ENCODE data around the gene EDNRB. TPM values are rescaled to one million over a fixed set of nuclear protein-coding genes. Genes with fewer than 3 reads are reported as not detected.
"Not testable (repeated sequence)": the region's sequence is repeated elsewhere in the genome, so short reads cannot be mapped to it uniquely, and the experiment has no call there.

The EDNRB gene
- 0.12 and 0.15 TPM in 2 replicates for total RNA-seq (2014; rRNA removed; shearing (Covaris generic))

DNA sequence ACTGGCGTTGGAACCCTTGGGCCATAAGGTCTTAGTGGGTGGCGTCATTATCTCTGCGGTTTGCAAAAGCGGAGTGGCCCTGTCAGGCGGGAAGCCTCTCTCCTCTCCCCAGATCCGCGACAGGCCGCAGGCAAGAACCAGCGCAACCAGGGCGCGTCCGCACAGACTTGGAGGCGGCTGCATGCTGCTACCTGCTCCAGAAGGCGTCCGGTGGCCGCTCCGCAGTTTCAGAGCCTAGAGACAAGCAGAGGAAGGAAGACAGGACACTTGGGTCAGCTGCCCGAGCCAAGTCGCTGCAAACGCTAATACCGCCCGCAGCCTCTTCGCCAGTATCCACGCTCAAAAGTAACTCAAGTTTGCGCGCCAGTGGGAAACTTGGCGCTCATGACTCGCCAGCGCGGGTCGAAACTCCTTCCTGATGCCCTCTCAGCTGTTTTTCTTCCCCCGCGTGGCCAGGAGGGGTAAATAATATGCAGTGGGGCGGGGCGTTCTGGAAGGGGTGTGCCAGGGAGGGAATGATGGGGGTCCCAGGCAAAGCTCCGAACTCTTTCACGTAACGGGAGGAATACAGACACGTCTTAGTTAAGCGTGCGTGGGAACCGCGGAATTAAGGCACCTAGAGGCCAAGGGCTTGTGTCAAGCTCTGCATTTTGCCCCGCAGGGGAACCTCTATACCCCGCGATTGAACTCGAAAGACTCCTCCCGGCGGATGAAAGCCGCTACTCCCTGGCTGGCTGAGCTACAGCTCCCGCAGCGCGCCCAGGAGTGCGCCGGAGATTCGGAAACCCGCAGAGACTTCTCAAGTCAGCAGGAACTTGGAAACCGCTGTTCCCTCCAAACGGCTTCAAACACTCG lies at the start of gene EDNRB:
Gene EDNRB, minus strand, starts transcription at position 441 of the 855 bp plus-strand sequence. Its CDS starts 258 bp downstream, at position 183.
- H3K27me3 ChIP-seq, result no peaks in the 10 kb centered on the region
- no peak within 1 kb of the TSS for H3K27ac ChIP-seq
- DNase-seq, result peak; percentile 17 to 40

DNA sequence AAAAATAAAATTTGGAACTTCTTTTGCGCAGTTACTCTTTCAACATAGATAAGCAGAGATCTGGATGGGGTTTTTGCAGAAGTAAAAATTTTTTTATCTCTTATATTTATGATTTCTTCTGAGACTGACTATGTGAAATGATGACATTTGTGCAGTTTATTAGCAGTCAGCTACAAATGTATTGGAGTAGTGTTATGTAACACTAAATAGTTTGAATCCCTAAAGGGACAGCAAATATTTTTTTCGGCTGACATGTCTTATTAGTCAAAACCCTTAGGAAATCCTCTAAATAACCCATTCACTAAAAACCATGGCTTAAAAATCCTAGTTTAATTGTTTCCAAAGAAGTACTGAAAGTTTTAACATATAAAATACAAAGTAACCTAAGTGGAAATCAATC lies 48.0 kb upstream of the EDNRB start:
- no peak for DNase-seq
- H3K4me3 ChIP-seq, result no peak overlapping the region
- no peaks in the 10 kb centered on the region for H3K4me1 ChIP-seq
- H3K9me3 ChIP-seq (replicated peaks), result no peaks in the 10 kb centered on the region
- H3K27me3 ChIP-seq, result no peaks in the 10 kb centered on the region
- no peaks in the 10 kb centered on the region for H3K36me3 ChIP-seq
- no peak overlapping the region for H3K27ac ChIP-seq

More for the DNA sequence above, at the start of gene EDNRB:
- Histone ChIP-seq H3K9me3 (replicated peaks) (no peaks in the 10 kb centered on the region), H3K36me3 (no peaks in the 10 kb centered on the region), H3K4me3 (peak within 1 kb of the TSS; percentile 50), H3K4me1 (no peaks in the 10 kb centered on the region)

DNA sequence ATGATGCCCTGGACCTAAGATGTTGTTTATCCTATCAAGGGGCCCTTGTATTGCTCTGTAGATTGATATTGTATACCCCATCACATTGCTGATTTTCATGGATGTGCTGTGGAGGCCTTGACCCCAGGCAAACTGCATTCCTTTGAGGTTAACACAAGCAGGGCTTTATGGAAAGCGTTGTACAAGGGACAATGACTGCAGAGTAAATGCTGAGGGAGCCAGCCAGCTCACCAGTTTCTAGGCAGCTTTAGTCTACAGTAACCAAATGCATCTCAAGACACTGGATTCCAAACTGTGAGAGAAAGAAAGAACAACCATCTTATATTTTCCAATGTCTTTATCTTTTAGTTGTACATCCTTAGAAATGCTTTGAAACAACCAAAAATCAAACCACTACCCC lies 34.1 kb upstream of the EDNRB start:
- Histone ChIP-seq H3K27me3 (no peaks in the 10 kb centered on the region), H3K27ac (no peak overlapping the region), H3K36me3 (no peaks in the 10 kb centered on the region), H3K4me1 (no peaks in the 10 kb centered on the region), H3K9me3 (replicated peaks) (no peaks in the 10 kb centered on the region), H3K4me3 (no peak overlapping the region)
- DNase-seq, result peak in 1 of 2 experiments; percentile 12

DNA sequence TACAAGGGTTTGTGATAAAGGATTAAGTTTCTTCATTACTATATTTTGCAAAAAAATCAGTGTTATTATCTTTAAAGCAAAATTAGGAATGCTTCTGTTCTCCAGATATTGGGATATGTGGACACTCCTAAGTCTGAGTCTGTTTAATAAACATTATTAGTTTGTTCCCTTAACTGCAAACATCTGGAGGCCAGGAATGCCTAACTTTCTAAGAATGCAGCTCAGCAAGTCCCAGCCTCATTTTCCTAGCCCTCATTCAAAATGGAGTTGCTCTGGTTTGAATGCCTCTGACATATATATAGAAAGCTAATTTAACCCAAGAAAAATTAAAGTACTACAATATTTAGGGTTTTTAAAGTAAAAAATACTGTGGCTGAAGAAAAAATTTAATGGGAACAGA lies 33.6 kb upstream of the EDNRB start:
- Histone ChIP-seq H3K27me3 (no peaks in the 10 kb centered on the region), H3K36me3 (no peaks in the 10 kb centered on the region), H3K4me1 (no peaks in the 10 kb centered on the region), H3K27ac (no peak overlapping the region), H3K9me3 (replicated peaks) (no peaks in the 10 kb centered on the region), H3K4me3 (no peak overlapping the region)
- no peak for DNase-seq

DNA sequence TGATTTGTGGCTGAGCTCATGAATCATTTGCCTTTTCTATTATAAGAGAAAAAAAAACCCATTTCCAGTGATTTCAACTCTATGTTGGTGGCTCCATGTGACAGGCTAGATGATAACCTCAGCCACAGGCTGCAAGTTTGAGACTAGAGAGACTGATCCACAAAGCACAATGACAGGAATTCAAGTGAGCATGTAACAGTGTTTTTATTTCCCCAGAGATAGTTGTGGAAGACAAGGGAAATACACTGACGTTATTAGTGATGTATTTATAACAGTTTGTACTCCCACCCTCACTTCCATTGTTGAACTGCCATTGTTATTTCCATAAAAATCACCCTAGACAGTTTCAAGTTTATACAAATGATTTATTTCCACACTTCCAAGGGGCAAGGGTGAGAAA lies 27.9 kb upstream of the EDNRB start:
- Histone ChIP-seq H3K27ac (no peak overlapping the region), H3K27me3 (no peaks in the 10 kb centered on the region), H3K4me3 (no peak overlapping the region), H3K36me3 (no peaks in the 10 kb centered on the region), H3K9me3 (replicated peaks) (no peaks in the 10 kb centered on the region), H3K4me1 (no peaks in the 10 kb centered on the region)
- DNase-seq, result no peak

DNA sequence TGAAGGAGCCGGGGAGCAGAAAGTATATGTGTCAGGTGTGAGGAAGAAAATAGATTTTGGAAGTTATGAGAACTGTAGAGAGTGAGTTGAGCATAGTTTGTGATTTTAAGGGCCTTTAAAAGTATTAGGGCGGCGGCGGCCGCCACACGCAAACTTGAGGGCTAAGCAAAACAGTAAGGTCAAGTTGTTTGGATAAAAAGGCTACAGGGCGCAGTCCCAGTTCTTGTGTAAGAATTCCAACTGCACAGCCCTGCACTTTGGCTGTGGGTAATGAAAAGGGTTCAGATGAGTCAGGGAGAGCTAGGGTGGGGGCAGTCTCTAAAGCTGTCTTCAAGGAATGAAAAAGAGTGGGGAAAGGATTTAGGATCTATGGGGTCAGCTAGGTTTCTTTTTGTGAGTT lies 16.4 kb upstream of the EDNRB start:
- not testable (repeated sequence) for H3K27ac ChIP-seq; H3K36me3 ChIP-seq; H3K4me1 ChIP-seq; DNase-seq; H3K9me3 ChIP-seq (replicated peaks); H3K27me3 ChIP-seq; H3K4me3 ChIP-seq

DNA sequence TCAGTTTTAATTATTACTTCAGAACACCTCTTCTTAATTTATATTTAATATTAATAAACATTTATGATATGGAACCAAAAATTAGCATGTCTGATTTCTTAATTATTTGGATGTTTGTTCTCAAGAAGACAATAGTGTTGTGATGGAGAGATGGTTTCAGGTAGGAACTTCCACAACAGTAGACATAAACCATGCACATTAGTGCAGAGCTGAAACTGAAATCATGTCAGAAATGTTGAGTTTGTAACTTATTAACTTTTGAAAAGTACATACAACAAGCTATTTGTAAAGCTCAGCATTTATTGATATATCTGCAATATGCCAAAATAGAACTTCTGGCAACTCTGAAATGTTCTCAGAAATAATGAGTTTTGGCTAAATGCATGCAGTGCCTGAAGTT lies 11.8 kb upstream of the EDNRB start:
- Histone ChIP-seq H3K36me3 (no peaks in the 10 kb centered on the region), H3K4me3 (no peak overlapping the region), H3K9me3 (replicated peaks) (no peaks in the 10 kb centered on the region), H3K4me1 (no peaks in the 10 kb centered on the region), H3K27me3 (0 out of 2 replicates have a peak, but pooled peaks cover 3% of the 10 kb centered on the region), H3K27ac (no peak overlapping the region)
- no peak for DNase-seq

DNA sequence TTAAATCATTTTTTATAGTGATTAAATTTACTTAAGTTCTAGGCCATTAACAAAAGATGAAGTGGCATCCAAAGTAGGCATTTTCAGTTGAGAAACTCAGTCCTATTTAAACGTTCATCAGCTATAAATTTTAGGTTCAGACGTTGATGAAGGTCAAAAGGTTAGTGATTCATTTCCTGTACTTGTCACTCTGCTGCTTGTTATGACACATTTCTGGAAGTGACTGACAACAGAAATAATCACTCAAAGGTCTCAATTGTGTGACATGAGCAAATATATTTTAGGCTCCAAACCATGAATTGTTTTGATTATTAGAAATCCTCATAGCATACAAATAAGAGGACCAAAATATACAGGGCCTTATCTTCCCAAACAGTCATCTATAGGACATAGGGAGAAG lies 10.3 kb upstream of the EDNRB start:
- no peaks in the 10 kb centered on the region for H3K9me3 ChIP-seq (replicated peaks)
- H3K27me3 ChIP-seq, result 0 out of 2 replicates have a peak, but pooled peaks cover 3% of the 10 kb centered on the region
- H3K4me1 ChIP-seq, result no peaks in the 10 kb centered on the region
- H3K4me3 ChIP-seq, result no peak overlapping the region
- DNase-seq, result no peak
- H3K27ac ChIP-seq, result no peak overlapping the region
- H3K36me3 ChIP-seq, result no peaks in the 10 kb centered on the region

DNA sequence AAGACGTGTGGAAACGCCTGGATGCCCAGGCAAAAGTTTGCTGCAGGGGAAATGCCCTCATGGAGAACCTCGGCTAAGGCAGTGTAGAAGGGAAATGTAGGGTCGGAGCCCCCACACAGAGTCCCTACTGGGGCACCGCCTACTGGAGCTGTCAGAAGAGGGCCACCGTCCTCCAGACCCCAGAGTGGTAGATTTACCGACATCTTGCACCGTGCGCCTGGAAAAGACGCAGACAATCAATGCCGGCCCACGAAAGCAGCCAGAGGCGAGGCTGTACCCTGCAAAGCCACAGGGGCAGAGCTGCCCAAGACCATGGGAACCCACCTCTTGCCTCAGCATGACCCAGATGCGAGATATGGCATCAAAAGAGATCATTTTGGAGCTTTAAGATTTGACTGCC lies 7.0 kb upstream of the EDNRB start:
- Histone ChIP-seq H3K9me3 (replicated peaks) (no peaks in the 10 kb centered on the region), H3K36me3 (no peaks in the 10 kb centered on the region), H3K27me3 (0 out of 2 replicates have a peak, but pooled peaks cover 3% of the 10 kb centered on the region), H3K4me3 (no peak overlapping the region), H3K4me1 (no peaks in the 10 kb centered on the region), H3K27ac (no peak overlapping the region)
- DNase-seq, result no peak

DNA sequence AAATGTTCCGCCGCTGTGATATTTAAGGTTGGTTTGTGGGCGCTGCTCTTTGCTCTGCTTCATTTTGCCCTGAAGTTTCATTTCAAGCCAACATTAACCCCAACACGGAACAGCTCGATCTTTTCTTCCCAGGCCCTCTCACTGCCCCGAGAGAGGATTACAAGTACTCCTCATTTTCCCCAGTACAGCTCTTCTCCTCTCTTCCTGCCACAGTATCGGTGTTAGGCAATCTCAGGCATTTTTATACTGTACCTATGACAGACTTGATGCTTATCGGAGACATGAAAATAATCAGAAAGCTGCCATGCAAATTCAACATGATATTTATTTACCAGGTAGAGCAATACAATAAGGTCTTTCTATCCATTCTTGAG lies 1.3 kb upstream of the EDNRB start:
- no peak for DNase-seq
- Histone ChIP-seq H3K4me1 (no peaks in the 10 kb centered on the region), H3K27ac (no peak overlapping the region), H3K36me3 (no peaks in the 10 kb centered on the region), H3K4me3 (no peak overlapping the region), H3K9me3 (replicated peaks) (no peaks in the 10 kb centered on the region), H3K27me3 (no peaks in the 10 kb centered on the region)

DNA sequence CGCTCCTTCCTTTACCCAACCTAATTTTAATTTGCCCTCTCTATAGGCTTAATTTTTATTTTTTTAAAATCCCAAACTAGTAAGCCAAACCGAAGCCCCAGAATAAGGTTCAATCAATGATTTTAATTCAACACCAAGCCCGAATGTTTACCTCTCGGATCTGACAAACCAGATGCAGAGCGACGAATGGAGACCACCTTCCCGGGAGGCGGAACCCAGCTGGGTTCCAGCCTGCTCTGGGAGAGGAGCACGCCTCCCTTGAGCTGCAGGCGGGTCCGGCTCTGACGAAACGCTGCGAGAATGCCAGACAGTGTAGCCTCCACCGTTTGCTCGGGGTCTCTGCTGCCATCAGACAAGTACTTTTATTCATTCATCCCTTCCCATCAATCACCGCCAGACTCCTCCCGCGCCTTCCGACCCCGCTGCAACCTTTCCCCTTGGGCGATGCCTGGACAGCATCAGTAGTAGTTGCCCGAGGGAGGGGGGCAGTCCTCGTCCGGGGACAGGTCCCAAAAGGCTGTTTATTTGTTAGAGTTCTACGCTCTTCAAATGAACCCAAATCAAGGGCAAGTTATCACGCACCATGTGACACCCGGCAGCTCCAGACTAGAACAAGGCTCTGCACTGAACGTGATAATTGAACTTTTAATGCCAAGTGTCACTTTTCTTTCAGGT lies 752 bp upstream of the EDNRB start:
- H3K4me1 ChIP-seq, result no peaks in the 10 kb centered on the region
- DNase-seq, result peak; percentile 33 to 38
- peak overlapping the region; percentile 50 for H3K4me3 ChIP-seq
- no peaks in the 10 kb centered on the region for H3K9me3 ChIP-seq (replicated peaks)
- no peak overlapping the region for H3K27ac ChIP-seq
- no peaks in the 10 kb centered on the region for H3K36me3 ChIP-seq
- H3K27me3 ChIP-seq, result no peaks in the 10 kb centered on the region

DNA sequence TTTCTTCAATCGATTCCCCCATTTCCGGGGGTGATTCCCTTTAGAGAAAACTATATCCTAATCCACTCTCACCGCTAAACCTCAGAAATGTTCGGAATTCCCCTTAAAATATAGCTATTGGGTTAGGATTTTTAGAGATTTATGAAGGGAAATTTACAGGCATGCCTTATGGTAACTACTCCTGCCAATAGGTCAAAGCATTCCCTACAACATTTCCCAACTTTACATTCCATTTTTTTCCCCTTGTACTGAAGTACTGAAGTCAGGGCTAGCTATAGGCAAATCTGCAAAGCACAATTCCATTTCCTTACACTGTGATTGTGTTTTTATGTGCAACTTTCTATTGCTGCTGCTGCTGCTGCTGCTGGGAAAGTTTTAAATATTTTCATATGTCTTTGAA lies 2.1 kb downstream of the EDNRB start:
- H3K4me3 ChIP-seq, result no peak overlapping the region
- DNase-seq, result no peak
- H3K9me3 ChIP-seq (replicated peaks), result no peaks in the 10 kb centered on the region
- H3K4me1 ChIP-seq, result no peaks in the 10 kb centered on the region
- no peak overlapping the region for H3K27ac ChIP-seq
- no peaks in the 10 kb centered on the region for H3K36me3 ChIP-seq
- no peaks in the 10 kb centered on the region for H3K27me3 ChIP-seq

DNA sequence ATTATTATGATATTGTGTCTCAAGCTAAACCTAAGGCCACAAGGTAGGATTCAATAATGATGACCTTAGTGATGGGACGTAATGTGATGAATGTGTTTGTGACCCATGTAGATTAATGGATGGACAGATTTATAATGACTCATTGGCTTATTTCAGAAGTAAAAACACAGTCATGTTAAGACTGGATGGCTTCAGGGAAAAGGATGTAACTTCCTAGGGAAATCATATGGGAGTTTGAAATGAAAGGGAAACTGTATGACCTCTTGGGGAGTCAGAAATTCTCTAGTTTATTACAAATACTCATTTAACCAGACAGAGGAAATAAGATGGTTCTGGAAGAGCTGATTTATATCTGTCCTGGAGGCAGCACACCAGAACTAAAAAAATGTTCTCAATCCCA lies 2.9 kb downstream of the EDNRB start:
- H3K4me1 ChIP-seq, result no peaks in the 10 kb centered on the region
- no peak overlapping the region for H3K4me3 ChIP-seq
- no peaks in the 10 kb centered on the region for H3K36me3 ChIP-seq

DNA sequence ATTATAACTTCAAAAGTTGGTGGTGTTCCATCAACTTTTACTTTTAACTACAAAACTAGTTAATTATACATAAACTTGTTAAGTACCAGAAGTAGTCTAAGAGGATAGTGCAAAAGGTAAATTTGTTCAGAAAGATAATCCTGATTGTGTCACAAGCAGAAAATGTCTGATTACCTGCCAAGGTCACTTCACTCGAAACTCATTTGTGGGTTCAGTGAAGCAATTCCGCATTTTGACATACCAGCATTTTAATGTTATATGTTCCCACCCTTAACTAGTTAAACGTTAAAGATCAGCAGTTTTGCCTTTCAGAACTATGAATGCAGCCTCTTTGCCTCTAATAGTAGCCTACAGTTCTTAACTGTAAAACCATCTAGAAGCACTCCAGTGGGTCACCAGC lies 5.6 kb downstream of the EDNRB start:
- Histone ChIP-seq H3K9me3 (replicated peaks) (no peaks in the 10 kb centered on the region), H3K27ac (no peak overlapping the region), H3K27me3 (no peaks in the 10 kb centered on the region), H3K4me1 (no peaks in the 10 kb centered on the region), H3K4me3 (no peak overlapping the region), H3K36me3 (no peaks in the 10 kb centered on the region)
- no peak for DNase-seq

More for the DNA sequence above, 2.9 kb downstream of the EDNRB start:
- Histone ChIP-seq H3K27me3 (no peaks in the 10 kb centered on the region), H3K27ac (no peak overlapping the region), H3K9me3 (replicated peaks) (no peaks in the 10 kb centered on the region)
- no peak for DNase-seq

DNA sequence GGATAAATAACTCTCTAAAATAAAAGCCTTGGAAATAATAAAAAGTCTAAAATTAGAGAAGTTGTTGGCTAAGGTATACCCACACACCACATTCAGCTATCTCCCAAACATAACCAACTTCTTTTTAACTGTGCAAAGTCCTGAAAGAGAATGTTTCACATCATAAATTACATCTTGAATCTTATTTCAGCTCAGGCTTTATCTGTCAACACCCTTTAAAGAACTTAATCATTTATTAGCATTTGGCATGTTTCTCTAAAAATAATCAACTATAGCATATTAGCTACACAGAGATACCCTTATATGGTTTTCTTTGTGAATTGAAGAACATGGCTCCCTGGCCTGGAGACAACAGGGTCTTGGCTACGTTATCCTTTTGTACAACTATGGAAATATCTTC lies 6.9 kb downstream of the EDNRB start:
- DNase-seq, result no peak

More for the DNA sequence above, 6.9 kb downstream of the EDNRB start:
- Histone ChIP-seq H3K36me3 (no peaks in the 10 kb centered on the region), H3K4me1 (no peaks in the 10 kb centered on the region), H3K9me3 (replicated peaks) (no peaks in the 10 kb centered on the region), H3K27me3 (no peaks in the 10 kb centered on the region), H3K27ac (no peak overlapping the region), H3K4me3 (no peak overlapping the region)
